ENCODE results near the gene KSR1.
"Not testable (repeated sequence)": the region's sequence is repeated elsewhere in the genome, so short reads cannot be mapped to it uniquely, and the experiment has no call there.

KSR1 gene

DNA sequence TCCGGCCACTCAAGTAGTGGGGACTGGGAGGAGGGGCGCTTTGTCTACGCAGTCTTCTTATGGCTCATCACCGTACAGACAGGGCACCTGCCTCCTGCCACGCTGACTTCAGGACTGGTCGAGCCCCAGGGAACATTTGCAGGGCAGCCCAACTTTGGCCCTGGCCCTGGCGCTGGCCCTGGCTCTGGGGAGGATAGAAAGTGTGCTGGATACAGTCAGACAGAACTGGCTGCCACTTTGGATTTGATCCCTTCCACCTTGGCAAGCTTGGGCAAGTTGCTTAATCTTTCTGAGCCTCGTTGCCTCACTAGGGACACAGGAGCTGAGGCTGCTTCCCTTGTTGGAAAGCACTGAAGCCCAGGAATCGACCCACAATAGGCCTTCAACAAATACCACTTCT is 188.3 kb downstream of the KSR1 start:
- Histone ChIP-seq H3K27me3 (no peaks in the 10 kb centered on the region), H3K9ac (no peak overlapping the region), H3K27ac (no peak overlapping the region), H3K4me1 (no peaks in the 10 kb centered on the region), H4K20me1 (peaks cover 0 to 43% (median 0%) of the 10 kb centered on the region in 11 experiments; a peak in 4 of 22 replicates), H3K4me3 (no peak overlapping the region), H3K9me3 (replicated peaks in 1 of 11) (no peaks in the 10 kb centered on the region), H3K36me3 (peaks cover 26 to 80% (median 60%) of the 10 kb centered on the region in 11 experiments), H3K4me2 (no peak overlapping the region)
- TF ChIP-seq Cebpa-rat (IDR thresholded peaks at IDR 0.05) = no peak

DNA sequence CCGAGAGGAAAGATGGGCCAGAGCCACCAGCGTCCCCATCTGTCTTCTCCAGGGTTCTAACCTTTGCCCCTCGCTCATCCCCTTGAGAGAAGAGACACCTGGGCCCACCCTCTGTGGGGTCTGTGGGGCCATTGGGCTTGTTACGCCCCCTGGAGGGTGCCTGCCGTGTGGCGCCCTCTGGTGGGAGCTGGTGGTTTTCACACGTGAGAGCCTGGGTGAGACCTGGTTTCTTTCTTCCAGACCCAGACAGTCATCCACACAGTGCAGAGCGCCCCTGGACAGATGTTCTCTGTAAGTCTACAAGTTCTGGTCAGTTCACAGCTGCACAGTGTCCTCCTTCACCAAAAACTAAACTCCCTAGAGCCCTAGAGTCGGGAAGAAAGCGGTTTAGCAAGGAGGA is 189.4 kb downstream of the KSR1 start:
- Histone ChIP-seq H3K36me3 (peaks cover 16 to 70% (median 50%) of the 10 kb centered on the region in 11 experiments; a peak in 21 of 22 replicates), H4K20me1 (peaks cover 0 to 45% (median 0%) of the 10 kb centered on the region in 11 experiments; a peak in 4 of 22 replicates)
- not testable (repeated sequence) for H3K4me3 ChIP-seq; H3K27me3 ChIP-seq; H3K9me3 ChIP-seq (replicated peaks in 1 of 11); H3K27ac ChIP-seq; H3K4me1 ChIP-seq; H3K9ac ChIP-seq; H3K4me2 ChIP-seq

DNA sequence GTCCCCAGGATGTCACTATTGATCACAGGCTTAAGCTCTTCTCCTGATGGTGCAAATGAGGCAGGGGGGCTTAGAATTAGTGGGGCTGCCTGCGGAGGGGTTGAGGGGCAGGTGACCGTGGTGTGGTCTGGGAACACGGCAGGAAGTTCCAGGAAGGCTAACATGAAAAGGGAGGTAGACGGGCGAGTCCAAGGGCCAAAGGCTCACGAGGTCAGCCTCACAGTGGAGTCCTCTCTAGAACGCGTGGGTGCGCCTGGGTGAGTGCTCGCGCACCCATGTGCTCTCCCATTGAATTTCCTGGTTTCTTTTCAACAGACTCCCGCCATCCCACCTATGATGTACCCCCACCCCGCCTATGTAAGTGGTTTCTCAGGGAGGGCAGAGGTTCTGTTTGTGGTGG is 190.0 kb downstream of the KSR1 start:
- Histone ChIP-seq H4K20me1 (peaks cover 0 to 41% (median 0%) of the 10 kb centered on the region in 11 experiments; a peak in 4 of 22 replicates), H3K9me3 (replicated peaks in 1 of 11) (no peaks in the 10 kb centered on the region), H3K4me3 (no peak overlapping the region), H3K27ac (no peak overlapping the region), H3K27me3 (no peaks in the 10 kb centered on the region), H3K9ac (peak overlapping the region in 1 of 11 experiments; percentile 26; a peak in 2 of 22 replicates), H3K4me1 (peaks cover 0 to 7% (median 3%) of the 10 kb centered on the region in 10 experiments; a peak in 7 of 20 replicates), H3K36me3 (peaks cover 11 to 63% (median 44%) of the 10 kb centered on the region in 11 experiments; a peak in 20 of 22 replicates), H3K4me2 (no peak overlapping the region)
- no peak for TF ChIP-seq Cebpa-rat (IDR thresholded peaks at IDR 0.05)

DNA sequence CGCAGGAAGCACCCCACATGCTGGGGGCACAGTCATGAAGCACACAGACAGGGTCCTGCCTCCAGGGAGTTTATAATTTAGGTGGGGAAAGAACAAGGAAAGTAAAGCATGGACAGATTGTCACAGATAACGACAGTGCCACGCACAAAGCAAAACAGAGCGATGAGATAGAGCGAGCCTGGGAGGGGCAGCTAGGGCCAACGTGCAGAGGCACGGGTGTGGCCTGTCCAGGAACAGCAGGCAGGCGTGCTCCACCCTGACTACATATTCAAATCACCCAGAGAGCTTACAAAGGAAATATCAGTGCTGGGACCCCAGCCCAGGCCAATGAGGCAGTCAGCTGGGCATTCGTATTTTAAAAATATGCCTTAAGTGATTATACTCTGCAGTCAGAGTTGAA is 191.5 kb downstream of the KSR1 start:
- no peak overlapping the region for H3K9ac ChIP-seq
- H3K27me3 ChIP-seq = no peaks in the 10 kb centered on the region
- peaks cover 0 to 21% (median 18%) of the 10 kb centered on the region in 10 experiments; a peak in 14 of 20 replicates for H3K4me1 ChIP-seq
- TF ChIP-seq Cebpa-rat (IDR thresholded peaks at IDR 0.05) = no peak
- H3K9me3 ChIP-seq (replicated peaks in 1 of 11) = no peaks in the 10 kb centered on the region
- no peak overlapping the region for H3K4me3 ChIP-seq
- H3K27ac ChIP-seq = no peak overlapping the region
- peaks cover 0 to 39% (median 0%) of the 10 kb centered on the region in 11 experiments; a peak in 4 of 22 replicates for H4K20me1 ChIP-seq
- H3K36me3 ChIP-seq = peaks cover 11 to 50% (median 36%) of the 10 kb centered on the region in 11 experiments; a peak in 20 of 22 replicates
- H3K4me2 ChIP-seq = no peak overlapping the region

DNA sequence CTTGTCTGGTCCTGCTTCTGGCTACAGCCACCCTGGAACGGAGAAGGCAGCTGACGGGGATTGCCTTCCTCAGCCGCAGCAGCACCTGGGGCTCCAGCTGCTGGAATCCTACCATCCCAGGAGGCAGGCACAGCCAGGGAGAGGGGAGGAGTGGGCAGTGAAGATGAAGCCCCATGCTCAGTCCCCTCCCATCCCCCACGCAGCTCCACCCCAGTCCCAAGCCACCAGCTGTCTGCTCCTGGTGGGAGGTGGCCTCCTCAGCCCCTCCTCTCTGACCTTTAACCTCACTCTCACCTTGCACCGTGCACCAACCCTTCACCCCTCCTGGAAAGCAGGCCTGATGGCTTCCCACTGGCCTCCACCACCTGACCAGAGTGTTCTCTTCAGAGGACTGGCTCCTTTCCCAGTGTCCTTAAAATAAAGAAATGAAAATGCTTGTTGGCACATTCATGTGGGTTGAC is 192.9 kb downstream of the KSR1 start:
- H3K9me3 ChIP-seq (replicated peaks in 1 of 11); H3K9ac ChIP-seq; H3K4me3 ChIP-seq: not testable (repeated sequence)

DNA sequence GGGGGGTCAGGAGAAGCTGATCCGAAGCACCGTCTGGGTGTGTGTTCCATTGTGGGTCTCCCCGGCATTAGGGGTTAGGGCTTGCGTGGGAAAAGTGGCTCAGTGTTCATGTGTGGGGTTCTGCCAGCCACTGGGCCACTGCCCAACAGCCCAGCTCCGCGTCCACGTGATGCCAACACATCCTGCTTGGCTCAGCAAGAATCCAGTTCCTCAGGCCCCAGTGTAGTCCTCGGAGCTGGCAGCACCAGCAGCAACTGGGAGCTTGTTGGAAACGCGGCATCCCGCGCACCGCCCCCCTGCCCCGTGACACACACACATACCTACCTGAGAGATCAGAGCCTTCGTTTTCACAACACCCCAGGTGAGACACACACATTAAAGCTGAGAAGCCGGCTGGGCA is 193.7 kb downstream of the KSR1 start:
- no peak overlapping the region for H3K4me3 ChIP-seq
- no peak overlapping the region for H3K27ac ChIP-seq
- H3K36me3 ChIP-seq = peaks cover 11 to 30% (median 24%) of the 10 kb centered on the region in 11 experiments; a peak in 19 of 22 replicates
- no peak overlapping the region for H3K4me2 ChIP-seq
- H3K9ac ChIP-seq = no peak overlapping the region
- H3K4me1 ChIP-seq = peaks cover 0 to 39% (median 32%) of the 10 kb centered on the region in 10 experiments; a peak in 14 of 20 replicates
- H3K27me3 ChIP-seq = no peaks in the 10 kb centered on the region
- peaks cover 0 to 25% (median 0%) of the 10 kb centered on the region in 11 experiments; a peak in 2 of 22 replicates for H4K20me1 ChIP-seq
- H3K9me3 ChIP-seq (replicated peaks in 1 of 11) = no peaks in the 10 kb centered on the region
- no peak for TF ChIP-seq Cebpa-rat (IDR thresholded peaks at IDR 0.05)

More for the DNA sequence above, 192.9 kb downstream of the KSR1 start:
- H3K27ac ChIP-seq, H3K27me3 ChIP-seq, H3K4me2 ChIP-seq: not testable (repeated sequence)
- peaks cover 0 to 31% (median 0%) of the 10 kb centered on the region in 11 experiments; a peak in 4 of 22 replicates for H4K20me1 ChIP-seq
- peaks cover 0 to 35% (median 27%) of the 10 kb centered on the region in 10 experiments; a peak in 14 of 20 replicates for H3K4me1 ChIP-seq
- peaks cover 11 to 37% (median 29%) of the 10 kb centered on the region in 11 experiments; a peak in 20 of 22 replicates for H3K36me3 ChIP-seq

DNA sequence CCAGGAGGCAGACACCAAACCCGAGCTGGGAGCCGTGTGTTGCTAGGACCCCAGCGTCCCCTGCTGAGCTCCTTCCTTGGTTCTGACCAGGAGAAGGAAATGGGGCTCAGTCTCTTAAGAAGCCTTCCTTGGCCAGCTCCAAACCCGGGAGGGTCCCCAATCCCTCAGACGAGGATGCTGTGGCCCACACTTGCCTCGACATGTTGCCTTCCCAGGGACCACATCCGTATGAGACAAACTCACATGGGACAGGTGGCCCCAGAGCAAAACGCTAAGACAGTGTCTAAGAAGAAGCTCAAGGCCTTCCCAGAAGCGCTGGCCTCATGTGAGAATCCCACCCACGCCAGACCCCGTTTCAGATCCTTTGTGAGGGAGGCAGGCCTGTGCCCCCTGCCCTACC is 194.6 kb downstream of the KSR1 start:
- H3K4me3 ChIP-seq = no peak overlapping the region
- H3K27me3 ChIP-seq = no peaks in the 10 kb centered on the region
- peaks cover 11 to 30% (median 24%) of the 10 kb centered on the region in 11 experiments; a peak in 19 of 22 replicates for H3K36me3 ChIP-seq
- H3K4me2 ChIP-seq = peak overlapping the region in 2 of 11 experiments; percentile 15 to 70; a peak in 4 of 22 replicates
- peaks cover 0 to 32% (median 0%) of the 10 kb centered on the region in 11 experiments; a peak in 2 of 22 replicates for H4K20me1 ChIP-seq
- peaks cover 0 to 39% (median 32%) of the 10 kb centered on the region in 10 experiments; a peak in 14 of 20 replicates for H3K4me1 ChIP-seq
- H3K27ac ChIP-seq = no peak overlapping the region; a peak in 1 of 22 replicates
- H3K9me3 ChIP-seq (replicated peaks in 1 of 11) = no peaks in the 10 kb centered on the region
- TF ChIP-seq Cebpa-rat (IDR thresholded peaks at IDR 0.05) = no peak
- no peak overlapping the region; a peak in 1 of 22 replicates for H3K9ac ChIP-seq

DNA sequence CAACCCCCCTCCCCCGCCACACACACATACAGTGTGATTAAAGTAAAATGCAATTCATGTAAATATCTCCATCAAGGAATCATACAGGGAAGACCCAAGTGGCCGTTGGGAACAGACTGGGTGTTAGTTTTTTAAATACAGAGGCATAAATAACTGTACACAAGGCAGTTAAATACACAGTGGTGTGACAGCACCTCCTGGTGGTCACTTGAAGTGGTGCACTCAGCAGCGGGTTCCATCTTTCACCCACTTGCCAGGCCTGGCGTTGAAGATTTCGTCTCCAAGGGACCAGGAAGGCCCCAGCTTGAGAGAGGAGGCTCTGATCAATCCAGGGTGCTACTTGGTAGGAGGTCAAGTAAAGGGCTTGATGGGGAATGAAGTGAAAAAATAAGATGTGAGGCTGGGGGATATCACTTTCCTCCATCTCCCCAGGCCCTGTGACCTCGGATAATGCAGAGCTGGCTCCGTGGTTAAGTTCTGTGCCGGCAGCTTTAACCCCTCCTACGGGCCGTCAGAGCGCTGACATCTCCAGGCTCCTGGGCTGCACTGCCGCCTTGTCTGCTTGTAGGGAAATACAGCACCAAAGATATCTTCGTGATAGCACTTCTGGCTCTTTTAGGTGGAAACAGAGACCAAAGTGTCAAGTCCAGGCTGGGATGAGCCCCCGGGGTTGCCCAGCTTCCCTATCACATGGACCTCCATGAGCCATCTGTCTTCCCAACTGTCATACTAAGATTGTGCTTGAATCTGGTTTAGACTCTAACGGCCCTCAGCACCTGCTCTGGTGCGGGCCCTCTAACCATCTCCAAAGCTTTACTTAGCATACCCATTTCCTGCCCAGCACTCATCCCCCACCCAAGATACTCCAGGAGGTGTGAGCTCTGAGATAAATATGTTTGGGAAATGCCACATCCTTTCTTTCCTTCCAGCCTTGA is 195.4 kb downstream of the KSR1 start:
- peaks cover 0 to 30% (median 0%) of the 10 kb centered on the region in 11 experiments; a peak in 2 of 22 replicates for H4K20me1 ChIP-seq
- TF ChIP-seq Cebpa-rat (IDR thresholded peaks at IDR 0.05) = no peak
- no peaks in the 10 kb centered on the region for H3K27me3 ChIP-seq

DNA sequence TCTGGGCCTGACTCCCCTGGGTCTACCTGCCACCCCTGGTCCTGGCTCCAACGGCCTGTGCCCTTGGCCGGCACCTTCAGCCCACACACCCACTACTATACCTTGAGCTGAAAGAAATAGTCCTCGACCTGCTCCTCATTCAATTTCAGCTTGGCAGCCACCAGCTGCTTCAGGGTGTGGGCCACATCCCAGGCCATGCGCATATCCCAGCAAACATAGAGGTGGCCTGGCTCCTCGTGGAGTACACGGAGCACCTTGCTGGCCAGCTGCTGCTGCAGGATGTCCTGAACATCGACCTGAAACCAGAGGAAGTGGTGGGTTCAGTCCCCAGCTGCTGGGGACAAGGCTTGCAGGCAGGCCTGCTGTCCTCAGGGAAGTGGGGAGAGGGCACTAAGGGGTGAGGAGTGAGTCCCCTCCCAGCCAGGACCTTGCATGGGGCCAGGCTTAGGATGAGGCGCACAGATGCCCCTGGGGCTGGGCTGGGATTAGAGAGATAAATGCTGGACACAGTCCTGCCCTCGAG is 197.3 kb downstream of the KSR1 start:
- not testable (repeated sequence) for H3K9ac ChIP-seq; H3K9me3 ChIP-seq (replicated peaks in 1 of 11); H3K36me3 ChIP-seq; H3K27me3 ChIP-seq; H3K4me3 ChIP-seq; H3K27ac ChIP-seq
- H3K4me1 ChIP-seq = peaks cover 0 to 39% (median 32%) of the 10 kb centered on the region in 10 experiments; a peak in 14 of 20 replicates
- peak overlapping the region in 6 of 11 experiments; percentile 22 to 71 (median 42); a peak in 10 of 22 replicates for H3K4me2 ChIP-seq
- H4K20me1 ChIP-seq = peaks cover 0 to 19% (median 0%) of the 10 kb centered on the region in 11 experiments; a peak in 3 of 22 replicates

More for the DNA sequence above, 195.4 kb downstream of the KSR1 start:
- Histone ChIP-seq H3K9me3 (replicated peaks in 1 of 11) (no peaks in the 10 kb centered on the region), H3K4me3 (no peak overlapping the region), H3K4me2 (peak overlapping the region in 9 of 11 experiments; percentile 18 to 76 (median 52); a peak in 16 of 22 replicates), H3K4me1 (peaks cover 0 to 39% (median 32%) of the 10 kb centered on the region in 10 experiments; a peak in 14 of 20 replicates), H3K9ac (peak overlapping the region in 3 of 11 experiments; percentile 3 to 23 (median 12); a peak in 2 of 22 replicates), H3K36me3 (peaks cover 8 to 23% (median 16%) of the 10 kb centered on the region in 11 experiments; a peak in 19 of 22 replicates), H3K27ac (peak overlapping the region in 1 of 11 experiments; percentile 15; a peak in 1 of 22 replicates)
